Measurements from ENCODE around the gene SPATA2L.

SPATA2L gene

DNA sequence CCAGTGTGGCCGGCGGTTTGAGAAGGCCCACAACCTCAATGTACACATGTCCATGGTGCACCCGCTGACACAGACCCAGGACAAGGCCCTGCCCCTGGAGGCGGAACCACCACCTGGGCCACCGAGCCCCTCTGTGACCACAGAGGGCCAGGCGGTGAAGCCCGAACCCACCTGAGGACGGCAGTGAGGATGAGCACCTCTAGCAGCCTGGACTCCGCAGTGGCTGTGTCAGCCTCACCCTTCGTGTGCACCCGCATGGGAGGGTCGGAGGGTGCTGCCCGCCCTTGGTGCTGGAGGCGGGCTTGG is 36.5 kb upstream of the SPATA2L start:
- no peak for TF ChIP-seq SPI1 (IDR thresholded peaks at IDR 0.05; ENCODE audit: borderline replicate concordance, low read depth)
- no peak for TF ChIP-seq CTCF (IDR thresholded peaks at IDR 0.05; ENCODE audit: insufficient read depth, low read length)
- TF ChIP-seq REST (IDR thresholded peaks at IDR 0.05; ENCODE audit: insufficient replicate concordance, low read depth) = no peak
- TF ChIP-seq POLR2AphosphoS5 (IDR thresholded peaks at IDR 0.05; ENCODE audit: low read depth) = no peak
- no peak for TF ChIP-seq GABPA (IDR thresholded peaks at IDR 0.05; ENCODE audit: low read depth)
- Histone ChIP-seq H3K27ac (replicated peaks) (no peak overlapping the region), H3K27me3 (ENCODE audit: insufficient read depth, poor library complexity, severe bottlenecking) (no peaks in the 10 kb centered on the region), H3K4me3 (replicated peaks; ENCODE audit: insufficient read depth, low read length) (no peak overlapping the region)
- DNase-seq (ENCODE audit: low read depth in 1 of 2, low spot score in 1 of 2) = no peak

GRCh38 chr16:89737341-89738071 is 36.0 kb upstream of the SPATA2L start:
- no peaks in the 10 kb centered on the region for H3K27me3 ChIP-seq (ENCODE audit: insufficient read depth, poor library complexity, severe bottlenecking)
- no peak overlapping the region for H3K27ac ChIP-seq (replicated peaks)
- DNase-seq (ENCODE audit: low read depth in 1 of 2, low spot score in 1 of 2) = no peak
- no peak for TF ChIP-seq CTCF (IDR thresholded peaks at IDR 0.05; ENCODE audit: insufficient read depth, low read length)
- TF ChIP-seq SPI1 (IDR thresholded peaks at IDR 0.05; ENCODE audit: borderline replicate concordance, low read depth) = no peak
- TF ChIP-seq REST (IDR thresholded peaks at IDR 0.05; ENCODE audit: insufficient replicate concordance, low read depth) = no peak
- TF ChIP-seq POLR2AphosphoS5 (IDR thresholded peaks at IDR 0.05; ENCODE audit: low read depth) = no peak
- no peak for TF ChIP-seq GABPA (IDR thresholded peaks at IDR 0.05; ENCODE audit: low read depth)
- H3K4me3 ChIP-seq (replicated peaks; ENCODE audit: insufficient read depth, low read length) = no peak overlapping the region

- Histone ChIP-seq H3K27ac (replicated peaks) (no peak overlapping the region), H3K27me3 (ENCODE audit: insufficient read depth, poor library complexity, severe bottlenecking) (no peaks in the 10 kb centered on the region), H3K4me3 (replicated peaks; ENCODE audit: insufficient read depth, low read length) (no peak overlapping the region)
- DNase-seq (ENCODE audit: low read depth in 1 of 2, low spot score in 1 of 2) = no peak
- no peak for TF ChIP-seq POLR2AphosphoS5 (IDR thresholded peaks at IDR 0.05; ENCODE audit: low read depth)
- no peak for TF ChIP-seq CTCF (IDR thresholded peaks at IDR 0.05; ENCODE audit: insufficient read depth, low read length)
- no peak for TF ChIP-seq GABPA (IDR thresholded peaks at IDR 0.05; ENCODE audit: low read depth)
- no peak for TF ChIP-seq SPI1 (IDR thresholded peaks at IDR 0.05; ENCODE audit: borderline replicate concordance, low read depth)
Observed at GRCh38 chr16:89736554-89736953, 35.0 kb upstream of the SPATA2L start.

- Histone ChIP-seq H3K4me3 (replicated peaks; ENCODE audit: insufficient read depth, low read length) (no peak overlapping the region), H3K27me3 (ENCODE audit: insufficient read depth, poor library complexity, severe bottlenecking) (no peaks in the 10 kb centered on the region), H3K27ac (replicated peaks) (no peak overlapping the region)
- DNase-seq (ENCODE audit: low read depth in 1 of 2, low spot score in 1 of 2) = no peak
- TF ChIP-seq GABPA (IDR thresholded peaks at IDR 0.05; ENCODE audit: low read depth) (no peak), CTCF (IDR thresholded peaks at IDR 0.05; ENCODE audit: insufficient read depth, low read length) (no peak), REST (IDR thresholded peaks at IDR 0.05; ENCODE audit: insufficient replicate concordance, low read depth) (no peak), SPI1 (IDR thresholded peaks at IDR 0.05; ENCODE audit: borderline replicate concordance, low read depth) (no peak), POLR2AphosphoS5 (IDR thresholded peaks at IDR 0.05; ENCODE audit: low read depth) (no peak)
Observed at GRCh38 chr16:89733792-89734191, 32.3 kb upstream of the SPATA2L start.

Measured in HL-60 (cell line).